Placental pericyte (primary cell): ENCODE measurements around the gene CD248. TPM values are rescaled to one million over a fixed set of nuclear protein-coding genes. Genes with fewer than 3 reads are reported as not detected.

Source experiments
- total RNA-seq: library from RNA; depleted of rRNA; stranded (reverse); fragments of >200 nt; gene quantifications from 2 replicates; pipeline ENCODE4 v1.2.3, GENCODE V29; 2012

The CD248 gene
- 111 and 123 TPM in 2 replicates for total RNA-seq

GRCh38 chr11:66316849-66317251 is at the start of gene CD248:
Gene CD248 (minus strand): TSS chr11:66317044. CDS start chr11:66317027, 17 bp downstream.

GRCh38 chr11:66347425-66348276 is 30.8 kb upstream of the CD248 start, which contains the start of gene B4GAT1:
Gene B4GAT1 (minus strand): TSS chr11:66347629. CDS start chr11:66347545, 84 bp downstream.

GRCh38 chr11:66344550-66345315 is 27.9 kb upstream of the CD248 start, which contains the start of gene BRMS1:
Gene BRMS1 (minus strand): TSS chr11:66345104. CDS start chr11:66342234, 2,870 bp downstream.

GRCh38 chr11:66336234-66337102 is 19.6 kb upstream of the CD248 start, which contains the start of gene RIN1:
Gene RIN1 (minus strand): TSS chr11:66336434. CDS start chr11:66336402, 32 bp downstream.

GRCh38 chr11:66291706-66292542 is 24.9 kb downstream of the CD248 start, which contains the start of gene TMEM151A:
Gene TMEM151A (plus strand): TSS chr11:66291894. CDS start chr11:66292014, 120 bp downstream.

GRCh38 chr11:66288671-66289547 is 27.9 kb downstream of the CD248 start, which contains the start of gene YIF1A:
Gene YIF1A (minus strand): TSS chr11:66289143. CDS start chr11:66288985, 158 bp downstream.

GRCh38 chr11:66277471-66278362 is 39.1 kb downstream of the CD248 start, which contains the start of gene CNIH2:
Gene CNIH2 (plus strand): TSS chr11:66278175. CDS start chr11:66278457, 282 bp downstream.

GRCh38 chr11:66268244-66268951 is 48.4 kb downstream of the CD248 start, which contains the start of gene RAB1B:
Gene RAB1B (plus strand): TSS chr11:66268639. CDS start chr11:66268680, 41 bp downstream.

Other genes starting within 250 kb of the CD248 start
- 58.7 and 76.8 TPM in 2 replicates for gene PACS1, start 246.8 kb downstream of the CD248 start, total RNA-seq
- gene KLC2, start 59.3 kb downstream of the CD248 start, total RNA-seq: 26.3 and 33.2 TPM in 2 replicates
- gene RAB1B, start 48.4 kb downstream of the CD248 start, total RNA-seq: 95.9 and 142 TPM in 2 replicates
- not detected in 2 replicates for gene CNIH2, start 38.9 kb downstream of the CD248 start, total RNA-seq
- 154 and 160 TPM in 2 replicates for gene YIF1A, start 27.9 kb downstream of the CD248 start, total RNA-seq
- 0.88 TPM in 1 of 2 replicates, not detected in the other for gene TMEM151A, start 25.1 kb downstream of the CD248 start, total RNA-seq
- gene RIN1, start 19.4 kb upstream of the CD248 start, total RNA-seq: 23.0 and 56.7 TPM in 2 replicates
- gene BRMS1, start 28.1 kb upstream of the CD248 start, total RNA-seq: 70.5 and 75.3 TPM in 2 replicates
- 28.8 and 30.0 TPM in 2 replicates for gene B4GAT1, start 30.6 kb upstream of the CD248 start, total RNA-seq
- 0.29 and 0.44 TPM in 2 replicates for gene SLC29A2, start 54.7 kb upstream of the CD248 start, total RNA-seq
- not detected in 2 replicates for gene NPAS4, start 104.0 kb upstream of the CD248 start, total RNA-seq
- gene MRPL11, start 121.8 kb upstream of the CD248 start, total RNA-seq: 30.9 and 41.1 TPM in 2 replicates
- 11.4 and 11.9 TPM in 2 replicates for gene PELI3, start 149.9 kb upstream of the CD248 start, total RNA-seq
- 41.8 and 61.1 TPM in 2 replicates for gene DPP3, start 163.4 kb upstream of the CD248 start, total RNA-seq
- gene BBS1, start 193.6 kb upstream of the CD248 start, total RNA-seq: 29.1 and 34.4 TPM in 2 replicates
- 11.3 and 12.0 TPM in 2 replicates for gene ZDHHC24, start 229.0 kb upstream of the CD248 start, total RNA-seq
- gene ACTN3, start 229.9 kb upstream of the CD248 start, total RNA-seq: not detected in 2 replicates